ENCODE results near the gene SLC38A9. TPM values are rescaled to one million over a fixed set of nuclear protein-coding genes. Genes with fewer than 3 reads are reported as not detected.

Gene SLC38A9
- total and polyA plus RNA-seq, 2 of the 8 experiments (the other 6 are each of a cell fraction or from before 2014, with no cell fraction given), result 29.2 to 43.7 TPM

GRCh38 chr5:55599148-55600050, 112.7 kb downstream of the SLC38A9 start (continued):
- no peak for TF ChIP-seq CBX8 (IDR thresholded peaks at IDR 0.05; ENCODE audit: borderline replicate concordance, low read depth, low read length)
- TF ChIP-seq RNF2 (IDR thresholded peaks at IDR 0.05; ENCODE audit: borderline replicate concordance, low read depth, low read length, missing control alignments, poor library complexity, severe bottlenecking), result no peak
- no peak for TF ChIP-seq NANOG (IDR thresholded peaks at IDR 0.05; ENCODE audit: insufficient read depth, low read depth, low read length, poor library complexity, severe bottlenecking)
- TF ChIP-seq GTF2F1 (IDR thresholded peaks at IDR 0.05; ENCODE audit: borderline replicate concordance, low read depth, low read length), result no peak

Measured in H1 (cell line).